ENCODE measurements around the gene TBC1D3B. TPM values are rescaled to one million over a fixed set of nuclear protein-coding genes. Genes with fewer than 3 reads are reported as not detected.

The TBC1D3B gene
- total RNA-seq, 1 donor from 2014 or later, result not detected

DNA sequence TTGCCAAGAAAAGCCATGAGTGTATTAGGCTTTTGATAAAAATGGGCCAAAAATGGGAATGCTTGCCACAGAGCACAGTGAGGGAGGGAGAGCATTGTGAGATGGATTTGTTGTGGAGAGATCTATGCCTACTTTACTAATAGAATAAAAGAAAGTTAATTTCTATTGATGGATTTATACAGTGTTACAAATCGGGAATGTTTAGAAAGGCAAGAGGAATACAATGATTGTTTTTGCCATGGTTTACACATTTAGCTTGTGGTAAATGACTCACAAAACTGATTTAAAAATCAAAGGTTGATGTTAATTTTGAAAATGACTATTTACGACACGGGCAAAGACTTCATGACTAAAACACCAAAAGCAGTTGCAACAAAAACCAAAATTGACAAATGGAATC lies 56.2 kb downstream of the TBC1D3B start:
- no peak overlapping the region for H3K4me3 ChIP-seq (ENCODE audit: low read length in 3 of 3)
- H3K4me1 ChIP-seq (ENCODE audit: control insufficient read depth in 3 of 3, insufficient read depth in 3 of 3, low read length in 3 of 3), result no peaks in the 10 kb centered on the region
- peaks cover 1 to 7% (median 4%) of the 10 kb centered on the region in 3 donors for H3K9me3 ChIP-seq (ENCODE audit: control insufficient read depth in 3 of 3, low read length in 3 of 3)
- H3K27me3 ChIP-seq (ENCODE audit: control insufficient read depth in 3 of 3, insufficient read depth in 3 of 3, low read length in 3 of 3), result no peaks in the 10 kb centered on the region
- no peak overlapping the region for H3K27ac ChIP-seq (ENCODE audit: low read depth, low read length)
- H3K36me3 ChIP-seq (ENCODE audit: control insufficient read depth in 3 of 3, insufficient read depth in 3 of 3, low read length in 3 of 3), result no peaks in the 10 kb centered on the region
- H3K9ac ChIP-seq (ENCODE audit: low read depth in 1 of 3, low read length in 3 of 3), result no peak overlapping the region

- Histone ChIP-seq H3K36me3 (ENCODE audit: control insufficient read depth in 3 of 3, insufficient read depth in 3 of 3, low read length in 3 of 3) (no peaks in the 10 kb centered on the region), H3K4me3 (ENCODE audit: low read length in 3 of 3) (no peak overlapping the region), H3K27me3 (ENCODE audit: control insufficient read depth in 3 of 3, insufficient read depth in 3 of 3, low read length in 3 of 3) (no peaks in the 10 kb centered on the region), H3K27ac (ENCODE audit: low read depth, low read length) (no peak overlapping the region), H3K9ac (ENCODE audit: low read depth in 1 of 3, low read length in 3 of 3) (no peak overlapping the region), H3K9me3 (ENCODE audit: control insufficient read depth in 3 of 3, low read length in 3 of 3) (no peaks in the 10 kb centered on the region), H3K4me1 (ENCODE audit: control insufficient read depth in 3 of 3, insufficient read depth in 3 of 3, low read length in 3 of 3) (no peaks in the 10 kb centered on the region)
Measured at GRCh38 chr17:36118477-36119353, 57.7 kb downstream of the TBC1D3B start.

- no peaks in the 10 kb centered on the region for H3K27me3 ChIP-seq (ENCODE audit: control insufficient read depth in 3 of 3, insufficient read depth in 3 of 3, low read length in 3 of 3)
- no peaks in the 10 kb centered on the region for H3K4me1 ChIP-seq (ENCODE audit: control insufficient read depth in 3 of 3, insufficient read depth in 3 of 3, low read length in 3 of 3)
- H3K9ac ChIP-seq (ENCODE audit: low read depth in 1 of 3, low read length in 3 of 3), result no peak overlapping the region
- H3K36me3 ChIP-seq (ENCODE audit: control insufficient read depth in 3 of 3, insufficient read depth in 3 of 3, low read length in 3 of 3), result no peaks in the 10 kb centered on the region
- no peak overlapping the region for H3K4me3 ChIP-seq (ENCODE audit: low read length in 3 of 3)
- no peak overlapping the region for H3K27ac ChIP-seq (ENCODE audit: low read depth, low read length)
- no peaks in the 10 kb centered on the region for H3K9me3 ChIP-seq (ENCODE audit: control insufficient read depth in 3 of 3, low read length in 3 of 3)
Measured at GRCh38 chr17:36117505-36118382, 58.7 kb downstream of the TBC1D3B start.

Other genes starting within 250 kb of the TBC1D3B start
- not detected for gene RDM1, start 245.9 kb downstream of the TBC1D3B start, total RNA-seq
- not detected for gene LYZL6, start 232.9 kb downstream of the TBC1D3B start, total RNA-seq
- not detected for gene CCL16, start 195.1 kb downstream of the TBC1D3B start, total RNA-seq
- 1.6 TPM for gene CCL14, start 189.9 kb downstream of the TBC1D3B start, total RNA-seq
- gene CCL15, start 175.1 kb downstream of the TBC1D3B start, total RNA-seq, result not detected
- not detected for gene CCL23, start 158.7 kb downstream of the TBC1D3B start, total RNA-seq
- gene CCL18, start 112.4 kb downstream of the TBC1D3B start, total RNA-seq, result not detected
- 7.3 TPM for gene CCL3, start 86.5 kb downstream of the TBC1D3B start, total RNA-seq
- gene CCL4, start 72.8 kb downstream of the TBC1D3B start, total RNA-seq, result 1.6 TPM
- gene CCL3L1, start 20.1 kb upstream of the TBC1D3B start, total RNA-seq, result 1.6 TPM
- gene CCL4L2, start 34.4 kb upstream of the TBC1D3B start, total RNA-seq, result 1.6 TPM
- under 0.01 TPM for gene TBC1D3I, start 87.9 kb upstream of the TBC1D3B start, total RNA-seq
- not detected for gene TBC1D3G, start 147.2 kb upstream of the TBC1D3B start, total RNA-seq
- gene TBC1D3H, start 211.8 kb upstream of the TBC1D3B start, total RNA-seq, result not detected

Data from skeletal muscle tissue (tissue), 4 donors.